Glomerular endothelial cell (primary cell): Measurements from ENCODE around the gene NDST4. TPM values are rescaled to one million over a fixed set of nuclear protein-coding genes. Genes with fewer than 3 reads are reported as not detected.

Experiments
- DNase-seq: peaks from one replicate; pipeline ENCODE4 v3.0.0-alpha.2; 2011; ENCODE audit warnings: low read depth, low spot score; ENCODE audit errors: extremely low read depth
- total RNA-seq: library from RNA; depleted of rRNA; stranded (reverse); fragments of >200 nt; gene quantifications from 2 replicates; pipeline ENCODE4 v1.2.3, GENCODE V29; 2015

NDST4 gene
- not detected in 2 replicates for total RNA-seq

DNA sequence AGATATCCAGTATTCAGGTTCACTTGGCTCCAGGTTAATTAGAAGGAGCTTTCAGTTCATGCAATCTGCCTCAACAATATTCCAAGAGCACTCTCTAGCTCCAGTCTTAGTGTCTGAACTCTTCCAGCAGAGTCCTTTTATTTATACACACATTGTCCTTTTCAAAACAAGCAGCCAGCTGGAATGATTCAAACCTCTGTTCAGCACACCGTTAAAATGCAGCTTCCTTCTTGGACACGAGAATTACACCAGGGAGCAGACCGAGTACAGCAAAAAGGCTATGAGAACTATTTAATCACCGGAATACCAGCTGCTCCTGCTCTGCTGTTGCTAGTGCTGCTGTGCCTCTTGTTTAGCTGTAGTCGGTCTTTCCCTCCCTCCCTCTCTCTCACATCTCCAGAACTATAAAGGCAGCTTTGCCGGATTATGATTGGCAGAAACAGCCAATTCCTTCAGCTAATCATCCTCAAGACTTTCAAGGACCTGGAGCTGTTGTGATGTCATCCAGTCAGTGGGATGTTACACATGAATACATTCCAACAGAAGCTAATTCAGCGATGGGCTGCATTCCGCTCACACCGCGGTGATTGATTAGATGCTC, at the start of gene NDST4:
NDST4 (minus strand) TSS at position 115 of the 601 bp plus-strand sequence. CDS start 36,584 bp downstream, outside the sequence.
- DNase-seq, result no peak

DNA sequence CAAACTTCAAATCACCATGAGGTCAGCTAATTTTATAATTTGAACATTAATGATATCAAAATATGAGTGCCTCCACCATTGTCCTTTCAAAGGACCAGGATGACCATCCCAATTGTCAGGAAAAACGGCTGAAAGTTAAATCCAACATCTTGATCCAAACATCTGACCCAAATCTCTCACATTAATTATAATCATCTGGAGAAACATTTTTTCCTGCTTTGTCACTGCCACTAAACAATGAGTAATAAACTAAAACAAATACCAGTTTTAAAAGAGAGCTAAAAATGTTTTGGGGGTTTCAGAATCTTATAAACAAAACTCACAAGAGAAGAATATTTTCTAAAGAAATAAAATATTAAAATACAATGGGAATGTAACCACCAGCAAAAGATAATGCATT, 45.7 kb upstream of the NDST4 start:
- DNase-seq, result no peak

GRCh38 chr4:115158296-115158695, 44.9 kb upstream of the NDST4 start:
- no peak for DNase-seq

- DNase-seq, result no peak
These were observed 41.4 kb upstream of the NDST4 start for GRCh38 chr4:115154826-115155225.

DNA sequence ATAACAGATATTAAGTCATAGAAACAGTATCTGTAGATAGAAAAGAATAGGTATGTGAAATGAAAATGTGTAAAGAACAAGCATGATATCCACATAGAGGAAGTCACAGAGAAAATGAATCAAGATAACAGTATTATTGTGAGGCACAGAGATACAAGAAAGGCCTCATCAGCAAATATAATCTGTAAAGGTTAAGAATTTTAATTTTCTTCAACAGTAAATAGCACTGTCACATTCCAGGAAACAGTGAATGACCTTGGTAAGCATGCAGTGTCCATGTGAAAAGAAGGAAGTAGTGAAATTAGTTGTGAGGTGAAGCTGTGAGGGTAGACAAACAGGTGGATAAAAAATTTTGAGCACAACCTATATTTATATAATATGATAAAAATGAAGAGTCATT, 39.5 kb upstream of the NDST4 start:
- no peak for DNase-seq

GRCh38 chr4:115152081-115152480, 38.7 kb upstream of the NDST4 start:
- DNase-seq, result no peak

DNA sequence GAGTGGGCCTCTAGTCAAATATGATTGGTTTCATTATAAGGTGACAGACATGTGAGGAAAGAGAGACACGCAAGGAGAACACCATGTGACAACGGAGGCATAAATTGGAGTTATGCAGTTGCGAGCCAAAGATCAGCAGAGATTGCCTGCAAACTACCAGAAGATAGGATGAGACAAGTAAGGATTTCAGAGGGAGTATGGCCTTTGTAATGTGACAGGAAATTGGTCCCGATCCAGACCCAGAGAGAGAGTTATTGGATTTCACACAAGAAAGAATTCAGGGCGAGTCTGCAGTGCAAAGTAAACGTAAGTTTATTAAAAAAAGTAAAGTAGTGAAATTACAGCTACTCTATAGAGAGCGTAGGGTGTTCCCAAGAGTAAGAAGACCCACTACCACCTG, 35.7 kb upstream of the NDST4 start:
- no peak for DNase-seq

DNA sequence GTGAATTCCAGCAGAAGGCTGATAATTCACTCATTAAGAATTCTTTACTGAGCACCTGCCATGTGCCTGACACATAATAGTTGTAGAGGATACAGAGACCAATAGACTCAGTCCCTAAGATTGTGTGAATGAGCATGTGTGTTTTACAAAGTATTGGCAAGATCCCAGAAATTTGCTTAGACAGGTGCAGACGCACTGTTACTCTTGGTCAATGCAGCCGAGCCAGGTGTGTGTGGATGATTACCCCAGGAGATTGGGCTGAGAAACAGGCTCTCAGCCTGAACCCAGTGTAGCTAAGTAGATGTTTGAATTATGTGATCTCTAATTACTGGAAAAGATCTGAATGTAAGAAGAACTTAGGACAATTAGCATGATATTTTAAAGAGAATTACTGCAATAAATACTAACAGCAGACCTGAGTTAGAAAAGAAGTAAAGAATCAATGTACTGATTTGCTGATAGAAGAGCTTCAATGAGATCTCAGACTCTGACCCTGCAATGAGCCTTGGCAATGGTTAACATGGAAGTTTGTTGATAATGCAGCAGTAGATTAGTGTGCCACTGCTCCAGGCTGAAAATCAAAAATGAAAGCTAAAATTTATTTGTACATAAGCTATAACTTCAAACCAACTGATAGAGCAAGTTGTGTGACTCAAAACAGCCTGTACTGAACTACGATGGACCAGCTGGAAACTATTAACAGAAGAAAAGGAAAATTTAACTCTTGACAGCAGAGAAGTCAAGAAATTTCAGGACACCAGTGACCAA, 32.2 kb upstream of the NDST4 start:
- DNase-seq, result no peak

- DNase-seq, result no peak
These were observed 14.6 kb upstream of the NDST4 start for GRCh38 chr4:115128037-115128436.

GRCh38 chr4:115126491-115126890, 13.1 kb upstream of the NDST4 start:
- DNase-seq, result no peak

DNA sequence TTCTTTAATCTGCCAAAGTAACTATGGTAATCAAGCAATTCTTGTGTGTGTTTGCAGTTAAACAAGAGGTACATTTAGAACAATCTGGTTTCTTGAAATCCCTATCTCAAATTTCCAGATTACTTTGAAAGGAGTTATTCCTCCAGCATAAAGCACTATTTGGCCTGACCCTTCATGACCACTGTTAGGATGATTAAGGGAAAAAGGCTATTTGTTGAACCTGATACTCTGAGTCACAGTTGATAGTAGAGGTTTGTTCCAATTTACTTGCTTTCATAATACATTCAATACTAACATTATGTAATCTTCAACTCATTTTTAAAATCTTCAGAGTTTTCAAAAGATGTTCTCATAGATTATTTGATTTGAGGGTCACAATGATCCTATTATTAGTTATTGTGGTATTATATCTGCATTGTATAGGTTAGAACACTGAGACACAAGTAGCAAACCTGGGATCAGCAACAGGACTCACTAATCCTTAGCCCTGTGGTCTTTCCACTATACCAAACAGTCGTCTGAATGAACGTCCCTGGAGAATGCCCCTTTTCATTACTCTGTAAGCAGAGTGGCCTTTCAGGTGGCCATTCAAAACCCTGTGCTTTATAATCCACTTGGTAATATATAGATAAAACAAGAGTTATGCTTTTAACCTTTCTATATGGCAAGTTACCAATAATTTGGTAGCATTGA, 8.1 kb upstream of the NDST4 start:
- DNase-seq, result no peak

GRCh38 chr4:115119804-115120352, 6.5 kb upstream of the NDST4 start:
- no peak for DNase-seq

GRCh38 chr4:115117651-115118050, 4.2 kb upstream of the NDST4 start:
- DNase-seq, result no peak

DNA sequence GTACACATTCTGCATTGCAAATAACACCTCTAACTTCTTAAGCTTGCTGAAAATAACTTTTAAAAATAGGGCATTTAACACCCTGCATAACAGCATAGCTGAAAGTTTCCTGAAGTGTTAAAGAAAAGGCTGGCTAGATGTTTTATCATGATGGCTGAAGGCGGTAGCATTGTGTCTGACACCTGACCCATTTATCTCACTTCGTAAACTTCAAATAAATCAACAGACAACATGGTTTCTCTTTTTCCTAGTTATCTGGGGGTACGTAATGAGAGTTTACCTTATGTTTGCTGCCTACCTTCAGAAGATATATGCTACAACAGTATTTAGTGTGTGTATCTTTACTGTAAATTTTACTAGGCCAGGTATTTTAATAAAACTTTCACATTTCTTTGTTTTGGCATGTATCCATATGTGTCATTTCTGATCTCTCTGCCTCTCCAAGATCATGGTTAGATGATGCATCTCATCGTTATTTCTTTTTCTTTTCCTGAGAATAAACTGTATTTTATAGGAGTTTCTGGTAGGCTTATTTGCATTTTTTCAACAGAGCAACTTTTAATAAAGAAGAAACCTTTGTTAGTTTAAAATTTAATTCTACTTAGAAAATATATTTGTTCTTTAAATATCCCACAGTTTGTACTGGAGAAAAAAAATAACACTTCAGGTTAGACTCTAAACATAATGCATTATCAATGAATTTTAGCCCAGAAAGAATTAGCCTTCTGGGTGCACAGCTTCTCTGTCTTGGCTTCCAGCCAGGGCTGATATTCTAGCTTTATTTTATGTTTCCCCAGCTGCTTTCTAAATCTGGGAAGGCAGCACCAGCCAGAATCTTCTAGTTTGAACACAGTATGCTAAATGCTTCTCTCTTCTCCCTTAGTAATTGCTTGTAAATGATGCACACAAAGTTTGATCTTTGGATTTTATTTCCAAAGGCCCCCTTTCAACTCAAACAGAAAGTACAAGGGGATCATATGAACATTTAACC, 2.9 kb downstream of the NDST4 start:
- DNase-seq, result no peak

GRCh38 chr4:115108850-115109249, 4.6 kb downstream of the NDST4 start:
- no peak for DNase-seq

GRCh38 chr4:115107411-115107810, 6.0 kb downstream of the NDST4 start:
- no peak for DNase-seq

DNA sequence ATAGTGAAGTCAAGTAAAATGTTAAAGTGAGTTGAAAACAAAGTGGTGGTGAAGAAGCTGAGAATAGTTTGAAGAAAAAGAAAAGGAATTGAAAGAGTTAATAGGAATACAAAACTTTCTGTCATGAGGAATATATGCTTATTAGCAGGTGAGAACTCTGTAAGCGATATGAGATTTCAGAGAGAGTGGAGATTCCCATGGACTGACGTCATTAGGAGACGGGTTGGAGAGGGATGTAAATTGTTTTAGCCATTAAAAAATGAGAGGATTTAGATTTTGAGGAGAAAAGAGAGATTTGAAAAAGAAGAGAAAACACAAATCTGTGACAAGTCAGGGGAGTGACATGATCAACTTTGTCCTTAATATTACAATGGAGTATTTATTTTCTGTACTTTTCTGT, 11.7 kb downstream of the NDST4 start:
- DNase-seq, result no peak

DNA sequence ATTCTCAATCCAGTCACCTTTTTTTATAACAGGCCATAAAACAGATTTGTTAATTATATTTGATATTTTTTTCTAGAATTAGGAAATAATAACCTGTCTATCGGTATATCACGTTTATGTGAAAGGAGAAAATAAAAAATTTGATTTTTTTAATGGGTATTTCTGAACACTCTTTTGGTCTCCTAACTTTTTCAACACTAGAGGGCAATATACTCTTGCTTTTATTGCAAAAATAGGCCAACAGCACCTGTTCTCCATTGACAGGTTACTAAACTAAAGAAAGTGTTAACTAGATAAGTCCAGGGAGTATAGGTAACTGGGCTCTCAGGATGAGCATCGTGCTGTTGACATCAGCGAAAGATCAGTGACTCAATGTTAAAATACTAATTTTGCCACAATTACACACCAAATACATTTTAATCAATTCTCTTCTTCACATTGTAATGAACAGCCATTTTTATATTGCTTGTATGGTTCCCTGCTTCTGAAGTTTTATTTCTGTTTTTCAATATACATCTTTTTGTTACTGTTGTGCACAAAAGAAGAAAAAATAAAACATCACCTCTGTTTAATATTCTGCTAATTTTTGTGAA, 22.8 kb downstream of the NDST4 start:
- no peak for DNase-seq

DNA sequence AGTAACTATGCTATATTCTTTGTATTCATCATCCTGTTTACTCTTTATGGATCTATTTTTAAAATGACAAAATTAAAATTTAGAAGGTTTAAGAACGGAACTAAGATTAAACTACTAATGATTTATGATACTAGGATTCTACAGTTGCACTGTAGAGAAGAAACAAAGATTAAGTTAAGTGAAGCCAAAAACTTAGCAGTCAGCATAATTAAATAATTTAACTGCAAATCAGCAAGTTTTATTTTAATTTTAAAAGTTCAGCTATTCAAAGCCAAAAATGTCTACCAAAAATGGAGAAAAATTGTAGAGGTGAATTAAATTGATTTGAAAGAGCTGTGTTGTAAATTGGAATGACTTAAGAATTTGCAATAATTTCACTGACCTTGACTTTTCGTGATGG, 30.8 kb downstream of the NDST4 start:
- no peak for DNase-seq

DNA sequence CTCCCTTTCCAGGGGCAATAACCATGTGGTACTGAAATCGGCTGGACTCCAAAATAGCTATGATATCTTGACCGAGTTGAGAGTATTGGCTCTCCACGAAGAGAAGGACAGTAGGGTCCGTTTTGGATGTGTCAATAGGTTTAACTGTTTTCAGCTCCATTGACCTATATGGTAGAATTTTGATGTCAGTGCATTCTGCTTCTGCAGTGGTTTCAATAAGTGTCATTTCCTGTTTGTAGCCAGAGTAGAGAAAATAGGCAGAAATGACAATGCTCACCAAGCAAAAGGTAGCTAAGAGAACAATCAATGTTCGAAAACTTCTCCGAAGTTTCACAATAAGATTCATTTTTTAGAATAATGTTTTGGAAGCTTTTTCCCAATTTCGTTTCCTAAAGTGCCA, 36.7 kb downstream of the NDST4 start:
- DNase-seq, result no peak
